Hypothalamus (tissue), 51 donors: Measurements from ENCODE around the gene CMA1.
"Not testable (repeated sequence)": the region's sequence is repeated elsewhere in the genome, so short reads cannot be mapped to it uniquely, and the experiment has no call there.

Experiments
- DNase-seq, 51 donors: peaks; one replicate each; lab custom pipeline; 2025; lab: John Stamatoyannopoulos, UW

CMA1 gene

DNA sequence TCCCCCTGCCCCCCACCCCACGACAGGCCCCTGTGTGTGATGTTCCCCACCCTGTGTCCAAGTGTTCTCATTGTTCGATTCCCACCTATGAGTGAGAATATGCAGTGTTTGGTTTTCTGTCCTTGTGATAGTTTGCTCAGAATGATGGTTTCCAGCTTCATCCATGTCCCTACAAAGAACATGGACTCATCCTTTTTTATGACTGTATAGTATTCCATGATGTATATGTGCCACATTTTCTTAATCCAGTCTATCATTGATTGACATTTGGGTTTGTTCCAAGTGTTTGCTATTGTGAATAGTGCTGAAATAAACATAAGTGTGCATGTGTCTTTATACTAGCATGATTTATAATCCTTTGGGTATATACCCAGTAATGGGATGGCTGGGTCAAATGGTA lies 37.6 kb downstream of the CMA1 start:
- not testable (repeated sequence) for DNase-seq

DNA sequence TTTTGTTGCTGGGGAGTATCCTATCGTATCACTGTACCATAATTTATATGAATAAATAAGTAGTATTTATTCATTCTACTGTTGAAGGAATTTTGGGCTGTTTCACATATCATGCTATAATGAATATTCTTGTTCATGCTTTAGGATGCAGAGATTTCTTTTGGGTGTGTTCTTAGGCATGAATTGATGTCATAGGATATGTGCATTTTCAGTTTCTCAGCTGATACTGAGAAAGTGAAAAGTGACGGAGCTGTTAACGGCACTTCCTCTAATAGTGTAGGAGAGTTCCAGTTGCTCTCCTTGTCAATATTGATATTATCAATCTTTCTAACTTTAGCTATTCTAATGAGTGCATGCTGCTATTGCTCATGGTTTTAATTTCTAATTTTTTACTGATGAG lies 42.3 kb downstream of the CMA1 start:
- no peak for DNase-seq

- DNase-seq = no peak
These were observed 42.7 kb downstream of the CMA1 start for GRCh38 chr14:24465368-24465767.

DNA sequence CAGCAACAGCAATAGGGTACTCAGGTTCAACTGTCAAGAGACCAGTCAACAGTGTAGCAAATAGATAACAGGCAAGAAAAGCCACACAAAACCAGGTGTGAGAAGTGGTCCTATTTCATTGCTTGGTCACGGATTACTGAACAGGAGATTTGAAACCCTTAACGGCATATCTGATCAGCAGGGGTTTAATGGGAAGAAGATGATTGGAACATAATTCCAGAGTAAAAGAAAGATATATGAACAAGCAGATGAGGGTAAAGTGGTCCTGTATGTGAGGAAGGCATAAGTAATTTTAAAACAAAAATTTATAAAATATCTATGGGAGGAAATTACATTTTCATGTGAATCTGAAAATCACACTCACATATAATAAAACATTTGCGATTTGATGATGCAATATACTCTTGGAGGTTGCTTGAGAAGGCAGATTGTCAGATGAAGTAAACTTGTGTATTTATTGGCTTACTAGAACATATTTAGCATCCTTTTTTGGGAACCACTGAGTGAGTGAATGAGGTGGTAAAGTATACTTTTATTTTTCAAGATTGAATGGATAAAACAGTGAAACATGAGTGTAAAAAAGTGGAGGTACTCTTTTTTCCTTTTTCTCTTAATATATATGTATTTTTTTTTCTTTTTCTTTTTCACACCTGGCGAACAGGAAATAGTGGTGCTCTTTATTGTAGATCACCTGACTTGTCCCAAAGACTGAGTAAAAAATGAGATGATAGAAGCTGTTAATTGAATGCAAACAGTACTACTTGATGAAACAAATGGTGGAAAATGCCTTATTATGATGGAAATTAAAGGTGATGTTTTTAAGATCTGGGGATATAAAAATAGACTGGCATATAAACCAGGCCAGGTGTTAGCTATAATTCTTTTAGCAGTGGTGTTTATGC lies 43.9 kb downstream of the CMA1 start:
- no peak for DNase-seq

GRCh38 chr14:24463017-24463883 lies 44.8 kb downstream of the CMA1 start:
- no peak for DNase-seq

DNA sequence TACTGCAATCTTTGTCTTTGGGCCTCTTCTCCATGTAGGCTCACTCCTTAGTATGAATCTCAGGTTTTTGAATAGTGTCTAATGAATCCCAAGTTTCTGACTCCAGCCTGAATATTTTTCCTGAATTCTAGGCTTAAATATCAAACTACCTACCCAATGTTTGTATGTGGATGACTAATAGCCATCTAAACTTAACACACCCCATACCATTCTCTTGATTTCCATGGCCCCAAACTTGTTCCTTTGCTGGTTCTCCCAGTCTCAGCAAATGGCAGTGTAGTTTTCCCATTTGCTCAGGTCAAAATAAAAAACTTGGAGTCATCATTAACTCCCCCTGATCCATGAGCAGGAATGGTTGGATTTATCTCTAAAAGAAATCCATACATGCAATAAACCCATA lies 46.7 kb downstream of the CMA1 start:
- no peak for DNase-seq

DNA sequence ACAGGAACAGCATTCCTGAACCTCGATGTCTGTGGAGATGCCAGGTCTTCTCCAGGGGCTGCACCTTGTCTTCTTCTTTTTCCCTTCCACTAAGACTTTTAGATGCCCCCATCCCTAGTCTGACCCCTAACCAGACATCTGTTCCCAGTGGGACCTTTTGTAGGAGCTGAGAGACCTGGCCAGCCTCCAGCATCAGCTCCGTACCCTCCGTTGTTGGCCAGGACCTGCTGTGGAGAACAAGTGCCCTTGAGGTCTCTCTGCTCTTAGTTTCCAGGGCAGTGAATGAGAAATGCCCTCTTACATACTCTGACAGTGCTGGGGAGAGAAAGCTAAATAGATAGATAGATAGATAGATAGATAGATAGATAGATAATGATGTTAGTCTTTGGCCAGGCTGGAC lies 48.7 kb downstream of the CMA1 start:
- DNase-seq = no peak

- no peak for DNase-seq
These were observed 49.3 kb downstream of the CMA1 start for GRCh38 chr14:24458736-24459135.

- no peak for DNase-seq
These were observed 51.1 kb downstream of the CMA1 start for GRCh38 chr14:24456980-24457379.
